Kidney epithelial cell (primary cell): ENCODE data around the gene ECM1. TPM values are rescaled to one million over a fixed set of nuclear protein-coding genes. Genes with fewer than 3 reads are reported as not detected.

Experiments
- DNase-seq: peaks from one replicate; pipeline ENCODE4 v3.0.0-alpha.2; 2010; ENCODE audit warnings: low read depth
- H3K27me3 ChIP-seq: 2 replicates; pipeline ENCODE4 v1.6.0; 2011; ENCODE audit warnings: low read length; ENCODE audit not compliant: control insufficient read depth, insufficient read depth
- H3K36me3 ChIP-seq: 2 replicates; pipeline ENCODE4 v1.5.1; 2011; ENCODE audit warnings: low read length; ENCODE audit not compliant: control insufficient read depth, insufficient read depth
- H3K4me3 ChIP-seq: 2 replicates; pipeline ENCODE4 v1.5.1; 2011; ENCODE audit warnings: low read depth, mild to moderate bottlenecking, control low read depth, low read length
- total RNA-seq: library from RNA; depleted of rRNA; stranded (reverse); fragments of >200 nt; gene quantifications from 2 replicates; pipeline ENCODE4 v1.2.3, GENCODE V29; 2015
- TF ChIP-seq, protein P1 (sequence below): IDR thresholded peaks from 2 replicates; pipeline ENCODE4 v1.5.1; 2011; ENCODE audit warnings: mild to moderate bottlenecking, moderate library complexity, low read length, control low read depth, inconsistent platforms; ENCODE audit not compliant: insufficient read depth, poor library complexity, severe bottlenecking

Gene ECM1
- total RNA-seq, 1 donor from 2014 or later: 5.4 TPM

DNA sequence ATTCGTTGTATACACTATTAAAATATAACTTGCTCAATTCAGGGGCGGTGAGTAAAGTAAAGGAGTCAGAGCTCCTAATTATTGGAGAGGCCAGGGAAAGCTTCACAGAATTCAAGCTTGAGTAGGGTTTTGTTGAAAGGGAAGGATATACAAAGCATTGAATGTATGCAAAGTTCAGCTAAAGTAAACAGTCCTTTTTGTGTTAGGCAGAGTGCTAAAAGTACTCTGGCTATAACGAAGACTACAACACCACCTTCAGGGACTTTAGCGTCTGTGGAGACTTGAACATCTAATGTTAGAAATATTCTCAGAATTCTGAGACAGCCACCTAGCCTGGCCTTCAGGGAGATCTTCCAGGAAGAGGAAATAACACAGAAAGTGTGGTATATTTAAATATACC is 8.7 kb downstream of the ECM1 start:
- DNase-seq: no peak
- TF ChIP-seq, protein P1, sequence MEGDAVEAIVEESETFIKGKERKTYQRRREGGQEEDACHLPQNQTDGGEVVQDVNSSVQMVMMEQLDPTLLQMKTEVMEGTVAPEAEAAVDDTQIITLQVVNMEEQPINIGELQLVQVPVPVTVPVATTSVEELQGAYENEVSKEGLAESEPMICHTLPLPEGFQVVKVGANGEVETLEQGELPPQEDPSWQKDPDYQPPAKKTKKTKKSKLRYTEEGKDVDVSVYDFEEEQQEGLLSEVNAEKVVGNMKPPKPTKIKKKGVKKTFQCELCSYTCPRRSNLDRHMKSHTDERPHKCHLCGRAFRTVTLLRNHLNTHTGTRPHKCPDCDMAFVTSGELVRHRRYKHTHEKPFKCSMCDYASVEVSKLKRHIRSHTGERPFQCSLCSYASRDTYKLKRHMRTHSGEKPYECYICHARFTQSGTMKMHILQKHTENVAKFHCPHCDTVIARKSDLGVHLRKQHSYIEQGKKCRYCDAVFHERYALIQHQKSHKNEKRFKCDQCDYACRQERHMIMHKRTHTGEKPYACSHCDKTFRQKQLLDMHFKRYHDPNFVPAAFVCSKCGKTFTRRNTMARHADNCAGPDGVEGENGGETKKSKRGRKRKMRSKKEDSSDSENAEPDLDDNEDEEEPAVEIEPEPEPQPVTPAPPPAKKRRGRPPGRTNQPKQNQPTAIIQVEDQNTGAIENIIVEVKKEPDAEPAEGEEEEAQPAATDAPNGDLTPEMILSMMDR: no peak
- no peak overlapping the region for H3K4me3 ChIP-seq

DNA sequence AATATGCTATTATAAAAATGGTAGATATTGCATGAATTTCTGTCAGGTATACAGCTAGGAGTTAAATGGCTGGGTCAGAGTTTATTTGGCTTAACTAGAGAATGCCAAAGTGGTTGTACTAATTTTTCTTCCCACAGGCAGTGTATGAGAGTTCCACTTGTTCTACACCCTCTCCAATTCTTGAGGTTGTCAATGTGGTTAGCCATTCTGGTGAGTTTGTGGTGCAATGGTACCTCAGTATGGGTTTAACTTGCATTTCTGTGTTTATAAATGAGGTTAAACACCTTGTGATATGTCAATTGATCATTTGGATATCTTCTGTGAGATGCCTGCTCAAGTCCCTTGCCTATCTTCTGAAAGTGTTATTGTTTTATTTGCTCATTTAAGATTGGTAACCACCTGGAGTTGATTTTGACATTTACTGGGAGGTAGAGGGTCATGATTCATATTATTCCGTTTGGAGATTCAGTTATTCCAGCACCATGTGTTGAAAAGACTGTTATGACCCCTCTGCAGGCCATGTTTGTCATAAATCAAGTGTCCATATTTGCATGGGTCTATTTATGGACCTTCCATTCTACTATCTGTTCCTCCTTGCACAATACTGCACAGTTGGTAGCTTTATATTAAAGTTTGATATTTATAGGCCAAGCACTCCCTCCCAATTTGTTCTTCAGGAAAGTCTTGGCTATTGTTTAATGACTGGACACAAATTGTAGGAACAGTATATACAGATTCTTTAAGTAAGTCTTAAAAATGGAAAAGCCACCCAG is 13.5 kb downstream of the ECM1 start:
- no peak overlapping the region for H3K4me3 ChIP-seq
- TF ChIP-seq, protein P1: no peak
- H3K27me3 ChIP-seq: no peaks in the 10 kb centered on the region
- DNase-seq: no peak
- H3K36me3 ChIP-seq: no peaks in the 10 kb centered on the region

More for the DNA sequence above, 8.7 kb downstream of the ECM1 start:
- Histone ChIP-seq H3K36me3 (no peaks in the 10 kb centered on the region), H3K27me3 (no peaks in the 10 kb centered on the region)

DNA sequence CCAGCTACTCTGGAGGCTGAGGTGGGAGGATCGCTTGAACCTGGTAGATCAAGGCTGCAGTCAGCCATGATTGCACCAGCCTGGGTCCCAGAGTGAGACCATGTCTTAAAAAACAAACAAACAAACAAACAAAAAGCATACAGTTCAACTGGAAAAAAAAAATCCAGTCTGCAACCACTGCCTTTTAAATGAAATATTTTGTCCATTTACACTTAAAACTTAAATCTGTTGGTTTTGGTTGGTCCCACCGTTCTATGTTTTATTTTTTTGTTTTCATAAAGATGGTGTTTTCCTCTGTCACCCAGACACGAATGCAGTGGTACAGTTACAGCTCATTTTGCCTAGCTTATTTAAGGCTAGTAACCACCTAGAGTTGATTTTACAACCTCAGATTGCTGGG is 17.4 kb downstream of the ECM1 start:
- DNase-seq: no peak
- TF ChIP-seq, protein P1: no peak
- Histone ChIP-seq H3K36me3 (no peaks in the 10 kb centered on the region), H3K4me3 (no peak overlapping the region), H3K27me3 (no peaks in the 10 kb centered on the region)

DNA sequence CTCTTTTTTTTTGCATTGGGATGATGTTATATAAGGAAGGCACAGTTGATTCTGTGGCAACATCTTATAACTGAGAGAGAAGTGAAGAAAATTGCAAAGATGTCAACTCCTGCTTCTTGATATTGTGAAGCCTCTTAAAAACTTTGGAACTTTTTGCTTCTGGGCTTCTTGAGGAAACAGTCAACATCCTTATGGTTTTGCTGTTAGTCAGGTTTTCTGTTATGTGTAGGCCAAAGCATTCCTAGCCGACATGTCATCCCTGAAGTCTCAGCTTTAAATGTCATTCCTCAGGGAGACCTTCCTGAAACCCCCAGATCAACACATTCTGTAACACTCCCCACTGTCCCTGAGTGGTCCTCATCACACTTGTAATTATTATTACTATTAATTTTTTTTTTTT is 20.3 kb downstream of the ECM1 start:
- no peak for DNase-seq
- no peaks in the 10 kb centered on the region for H3K36me3 ChIP-seq
- H3K4me3 ChIP-seq: no peak overlapping the region
- no peaks in the 10 kb centered on the region for H3K27me3 ChIP-seq
- TF ChIP-seq, protein P1: no peak

DNA sequence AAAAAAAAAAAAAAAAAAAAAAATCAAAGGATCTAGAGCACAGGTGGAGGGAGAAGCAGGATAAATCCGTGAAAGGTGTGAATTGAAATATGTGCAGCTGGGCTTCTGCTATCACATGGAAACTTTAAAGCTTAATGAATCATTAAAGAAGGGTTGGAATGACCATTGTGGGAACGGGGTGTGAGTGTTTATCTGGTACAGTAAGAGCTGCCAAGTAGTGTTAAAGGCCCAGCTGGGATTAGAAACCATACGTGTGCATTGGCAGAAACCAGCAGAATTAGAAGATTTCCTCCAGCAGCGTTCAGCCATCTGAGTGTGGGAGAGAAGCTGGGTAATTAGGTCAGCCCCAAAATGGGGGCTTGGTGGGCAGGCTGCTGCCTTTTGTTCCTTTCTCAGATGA is 21.1 kb downstream of the ECM1 start:
- TF ChIP-seq, protein P1: no peak
- no peak overlapping the region for H3K4me3 ChIP-seq
- no peak for DNase-seq
- no peaks in the 10 kb centered on the region for H3K27me3 ChIP-seq
- H3K36me3 ChIP-seq: no peaks in the 10 kb centered on the region
